K562 (cell line): ENCODE data around the gene AMIGO1.

Source experiments
- CREB1 ChIP-seq, 2 experiments: sonication (generic) in 1 of 2; formaldehyde crosslinking in 1 of 2; IDR thresholded peaks; 2 replicates each; pipeline versions ENCODE4 v1.6.1 to v1.8.0; 2012 to 2022; ENCODE audit warnings: inconsistent platforms in 1 of 2, mild to moderate bottlenecking in 1 of 2, missing genetic modification reagents in 1 of 2, moderate library complexity in 1 of 2
- FOS ChIP-seq: IDR thresholded peaks from 3 replicates; pipeline ENCODE4 v1.6.1; 2011; ENCODE audit not compliant: insufficient read length; ENCODE audit errors: extremely low read depth
- GATAD2B ChIP-seq: fragments of 450-650 bp; IDR thresholded peaks from 2 replicates; pipeline ENCODE4 v1.6.1; 2017; ENCODE audit warnings: mild to moderate bottlenecking, borderline replicate concordance
- JUND ChIP-seq, 2 experiments: IDR thresholded peaks; 2 replicates in 1 of 2; 3 replicates in 1 of 2; pipeline ENCODE4 v1.6.1; 2011; ENCODE audit warnings: borderline replicate concordance in 2 of 2, low read depth in 2 of 2, low read length in 2 of 2, improper control_type of control experiment in 1 of 2, missing biosample characterization in 1 of 2, missing genetic modification characterization in 1 of 2, missing genetic modification reagents in 1 of 2
- MTA2 ChIP-seq: fragments of 450-650 bp; IDR thresholded peaks from 2 replicates; pipeline ENCODE4 v1.6.1; 2016; ENCODE audit warnings: low read depth
- RFX1 ChIP-seq: fragments of 450-650 bp; IDR thresholded peaks from 2 replicates; pipeline ENCODE4 v1.6.1; 2016; ENCODE audit warnings: mild to moderate bottlenecking, moderate library complexity
- SP1 ChIP-seq: sonication (generic); formaldehyde crosslinking; IDR thresholded peaks from 2 replicates; pipeline ENCODE4 v1.8.1; 2022; ENCODE audit warnings: mild to moderate bottlenecking, missing genetic modification reagents
- ZNF140 ChIP-seq: fragments of 250-450 bp; sonication (Bioruptor Pico); IDR thresholded peaks from 2 replicates; pipeline ENCODE4 v1.8.0; 2021; ENCODE audit warnings: moderate library complexity, mild to moderate bottlenecking, inconsistent platforms
- TF ChIP-seq, protein P1 (sequence below), 3 experiments: IDR thresholded peaks in 2 of 3; conservative IDR thresholded peaks in 1 of 3; 2 replicates each; pipeline ENCODE4 v1.5.1; 2011 to 2012; ENCODE audit warnings: low read length in 3 of 3, mild to moderate bottlenecking in 3 of 3, control low read depth in 2 of 3, improper control_type of control experiment in 1 of 3, inconsistent platforms in 1 of 3, low read depth in 1 of 3, mixed read lengths in 1 of 3, moderate library complexity in 1 of 3; ENCODE audit not compliant: insufficient read depth in 2 of 3

GRCh38 chr1:109508873-109509175, 703 bp downstream of the AMIGO1 start:
- TF ChIP-seq ZNF140 (CRISPR knock-in tag) = no peak
- TF ChIP-seq GATAD2B = no peak
- TF ChIP-seq FOS = no peak
- TF ChIP-seq CREB1 (IDR thresholded peaks at IDR 0.05) = no peak
- no peak for TF ChIP-seq CREB1 (CRISPR knock-in tag; IDR thresholded peaks at IDR 0.05)
- TF ChIP-seq MTA2 = no peak
- TF ChIP-seq, protein P1, sequence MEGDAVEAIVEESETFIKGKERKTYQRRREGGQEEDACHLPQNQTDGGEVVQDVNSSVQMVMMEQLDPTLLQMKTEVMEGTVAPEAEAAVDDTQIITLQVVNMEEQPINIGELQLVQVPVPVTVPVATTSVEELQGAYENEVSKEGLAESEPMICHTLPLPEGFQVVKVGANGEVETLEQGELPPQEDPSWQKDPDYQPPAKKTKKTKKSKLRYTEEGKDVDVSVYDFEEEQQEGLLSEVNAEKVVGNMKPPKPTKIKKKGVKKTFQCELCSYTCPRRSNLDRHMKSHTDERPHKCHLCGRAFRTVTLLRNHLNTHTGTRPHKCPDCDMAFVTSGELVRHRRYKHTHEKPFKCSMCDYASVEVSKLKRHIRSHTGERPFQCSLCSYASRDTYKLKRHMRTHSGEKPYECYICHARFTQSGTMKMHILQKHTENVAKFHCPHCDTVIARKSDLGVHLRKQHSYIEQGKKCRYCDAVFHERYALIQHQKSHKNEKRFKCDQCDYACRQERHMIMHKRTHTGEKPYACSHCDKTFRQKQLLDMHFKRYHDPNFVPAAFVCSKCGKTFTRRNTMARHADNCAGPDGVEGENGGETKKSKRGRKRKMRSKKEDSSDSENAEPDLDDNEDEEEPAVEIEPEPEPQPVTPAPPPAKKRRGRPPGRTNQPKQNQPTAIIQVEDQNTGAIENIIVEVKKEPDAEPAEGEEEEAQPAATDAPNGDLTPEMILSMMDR (IDR thresholded peaks at IDR 0.05 in 2 of 3, conservative IDR thresholded peaks at IDR 0.05 in 1 of 3; ENCODE audit: insufficient read depth in 2 of 3, low read depth in 1 of 3, low read length in 3 of 3) = no peak
- no peak for TF ChIP-seq SP1 (CRISPR knock-in tag)
- no peak for TF ChIP-seq RFX1
- no peak for TF ChIP-seq JUND (IDR thresholded peaks at IDR 0.05; ENCODE audit: borderline replicate concordance, low read depth, low read length)
- no peak for TF ChIP-seq JUND (tag; IDR thresholded peaks at IDR 0.05; ENCODE audit: borderline replicate concordance, low read depth, low read length)
